Lung (tissue), 12 donors: ENCODE measurements around the gene PDE6A. TPM values are rescaled to one million over a fixed set of nuclear protein-coding genes. Genes with fewer than 3 reads are reported as not detected.
A peak's percentile ranks its signal among the peaks of the same experiment; 100 is the strongest.

Experiments
- ATAC-seq: fragments of 200-7000 bp; cut with Tn5 transposase; one replicate; pipeline ENCODE4 v1.9.1; 2020; ENCODE audit warnings: moderate number of reproducible peaks; ENCODE audit not compliant: insufficient read depth, low FRiP score
- DNase-seq, 3 donors: peaks; one replicate each; pipeline ENCODE4 v3.0.0-alpha.2; 2013 to 2017
- H3K27ac ChIP-seq, 2 donors: one replicate each; pipeline ENCODE4 v1.5.1; 2013; ENCODE audit warnings: mild to moderate bottlenecking in 2 of 2, moderate library complexity in 2 of 2, control low read depth in 1 of 2, inconsistent platforms in 1 of 2, low read depth in 1 of 2, low read length in 1 of 2
- H3K27me3 ChIP-seq, 3 donors: one replicate each; pipeline ENCODE4 v1.5.1; 2013; ENCODE audit warnings: low read length in 2 of 3; ENCODE audit not compliant: control insufficient read depth in 3 of 3, insufficient read depth in 3 of 3
- H3K36me3 ChIP-seq, 4 donors: one replicate each; pipeline ENCODE4 v1.5.1; 2013; ENCODE audit warnings: low read length in 4 of 4, mild to moderate bottlenecking in 1 of 4, moderate library complexity in 1 of 4; ENCODE audit not compliant: control insufficient read depth in 4 of 4, insufficient read depth in 4 of 4
- H3K4me1 ChIP-seq, 5 donors: one replicate each; pipeline ENCODE4 v1.5.1; 2013; ENCODE audit warnings: low read length in 5 of 5, mild to moderate bottlenecking in 2 of 5, moderate library complexity in 1 of 5; ENCODE audit not compliant: control insufficient read depth in 5 of 5, insufficient read depth in 5 of 5
- H3K4me3 ChIP-seq: one replicate; pipeline ENCODE4 v1.5.1; 2013; ENCODE audit warnings: mild to moderate bottlenecking, control low read depth, moderate library complexity
- H3K9ac ChIP-seq, 2 donors: one replicate each; pipeline ENCODE4 v1.5.1; 2013; ENCODE audit warnings: low read length in 2 of 2, control low read depth in 1 of 2; ENCODE audit not compliant: insufficient read depth in 1 of 2
- H3K9me3 ChIP-seq, 4 donors: one replicate each; pipeline ENCODE4 v1.5.1; 2013; ENCODE audit warnings: low read length in 3 of 4, mild to moderate bottlenecking in 1 of 4, moderate library complexity in 1 of 4; ENCODE audit not compliant: control insufficient read depth in 4 of 4, insufficient read depth in 3 of 4
- CTCF ChIP-seq: IDR thresholded peaks from 2 replicates; pipeline ENCODE4 v1.5.1; 2012; ENCODE audit warnings: mild to moderate bottlenecking; ENCODE audit errors: control extremely low read depth, extremely low read depth
- WGBS, 2 donors: extraction: QIAGEN DNeasy Blood & Tissue Kit; methylation state at CpG; one replicate each; pipeline ENCODE4 v1.1.7; 2013; 5-methylcytosine and 5-hydroxymethylcytosine counted together
- polyA plus RNA-seq, 2 donors: library from polyadenylated mRNA; stranded (reverse); fragments of 200-250 nt; gene quantifications; one replicate each; pipeline ENCODE4 v1.2.1, GENCODE V29; 2013
- total RNA-seq, 2 donors: library from RNA; depleted of rRNA in 1 of 2; stranded (reverse); fragments of >200 nt in 1 of 2; gene quantifications; one replicate each; pipeline ENCODE4 v1.2.1, GENCODE V29; 2014 to 2021
- donor health status: control.
- donor health status: control.
- donor health status: Bipolar disorder and iron deficiency.
- donor health status: healthy.
- donor health status: DM: yes; HTN: yes; CAD: no.

PDE6A gene
- total and polyA plus RNA-seq, 4 donors = 0.03 to 0.06 (median 0.06) TPM; not detected in 1

- ATAC-seq = no peak
- no peaks in the 10 kb centered on the region for H3K36me3 ChIP-seq
- H3K27ac ChIP-seq = no peak overlapping the region
- DNase-seq = peak in 2 of 3 donors; percentile 78 to 80
- TF ChIP-seq CTCF = no peak
- peaks cover 0 to 9% (median 0%) of the 10 kb centered on the region in 5 donors for H3K4me1 ChIP-seq
- H3K27me3 ChIP-seq = no peaks in the 10 kb centered on the region
- WGBS, 2 donors = 84 to 93% methylated on average over 5 of the region's 5 CpGs
- no peak overlapping the region for H3K9ac ChIP-seq
- H3K9me3 ChIP-seq = no peaks in the 10 kb centered on the region
- H3K4me3 ChIP-seq = no peak overlapping the region
These were observed 20.1 kb downstream of the PDE6A start for GRCh38 chr5:149924486-149924885.

GRCh38 chr5:149922950-149923349, 21.6 kb downstream of the PDE6A start:
- no peak overlapping the region for H3K27ac ChIP-seq
- no peak for ATAC-seq
- 94 to 95% methylated on average over 6 of the region's 6 CpGs for WGBS, 2 donors

GRCh38 chr5:149921597-149921996, 23.0 kb downstream of the PDE6A start:
- H3K9ac ChIP-seq = no peak overlapping the region
- H3K9me3 ChIP-seq = no peaks in the 10 kb centered on the region

More at GRCh38 chr5:149922950-149923349, 21.6 kb downstream of the PDE6A start:
- DNase-seq = no peak
- Histone ChIP-seq H3K4me1 (peaks cover 0 to 9% (median 0%) of the 10 kb centered on the region in 5 donors), H3K4me3 (no peak overlapping the region), H3K27me3 (no peaks in the 10 kb centered on the region), H3K9ac (no peak overlapping the region), H3K36me3 (no peaks in the 10 kb centered on the region), H3K9me3 (no peaks in the 10 kb centered on the region)
- TF ChIP-seq CTCF = no peak

More at GRCh38 chr5:149921597-149921996, 23.0 kb downstream of the PDE6A start:
- Histone ChIP-seq H3K27ac (no peak overlapping the region), H3K27me3 (no peaks in the 10 kb centered on the region), H3K4me1 (peaks cover 0 to 9% (median 0%) of the 10 kb centered on the region in 5 donors), H3K4me3 (no peak overlapping the region), H3K36me3 (no peaks in the 10 kb centered on the region)
- no peak for TF ChIP-seq CTCF
- WGBS, 2 donors = 97 to 98% methylated on average over 3 of the region's 3 CpGs
- DNase-seq (no peak), ATAC-seq (no peak)
